Measurements from ENCODE around the gene FCER1G.
A peak's percentile ranks its signal among the peaks of the same experiment; 100 is the strongest.
"Not testable (repeated sequence)": the region's sequence is repeated elsewhere in the genome, so short reads cannot be mapped to it uniquely, and the experiment has no call there.

The FCER1G gene

GRCh38 chr1:161229896-161230295 is 14.8 kb downstream of the FCER1G start:
- DNase-seq (ENCODE audit: low spot score), result peak; percentile 70

GRCh38 chr1:161230762-161231161 is 15.7 kb downstream of the FCER1G start:
- DNase-seq (ENCODE audit: low spot score), result no peak

- no peak for DNase-seq (ENCODE audit: low spot score)
These were observed 18.0 kb downstream of the FCER1G start for GRCh38 chr1:161233102-161233501.

- DNase-seq (ENCODE audit: low spot score), result no peak
These were observed 21.1 kb downstream of the FCER1G start for GRCh38 chr1:161235957-161236775.

GRCh38 chr1:161238039-161238473 is 23.0 kb downstream of the FCER1G start, which contains the start of gene NR1I3:
NR1I3 (minus strand) TSS chr1:161238203; CDS start chr1:161236565, 1,638 bp downstream.
- DNase-seq (ENCODE audit: low spot score), result no peak

- no peak for DNase-seq (ENCODE audit: low spot score)
These were observed 26.6 kb downstream of the FCER1G start for GRCh38 chr1:161241682-161242081.

- DNase-seq (ENCODE audit: low spot score), result no peak
These were observed 27.2 kb downstream of the FCER1G start for GRCh38 chr1:161242313-161242712.

- no peak for DNase-seq (ENCODE audit: low spot score)
These were observed 29.8 kb downstream of the FCER1G start for GRCh38 chr1:161244888-161245287.

GRCh38 chr1:161250100-161250499 is 35.0 kb downstream of the FCER1G start:
- DNase-seq (ENCODE audit: low spot score), result not testable (repeated sequence)

GRCh38 chr1:161250829-161251228 is 35.7 kb downstream of the FCER1G start:
- DNase-seq (ENCODE audit: low spot score), result no peak

GRCh38 chr1:161251579-161251978 is 36.5 kb downstream of the FCER1G start:
- DNase-seq (ENCODE audit: low spot score), result no peak

- DNase-seq (ENCODE audit: low spot score), result not testable (repeated sequence)
These were observed 40.2 kb downstream of the FCER1G start for GRCh38 chr1:161255302-161255701.

- DNase-seq (ENCODE audit: low spot score), result not testable (repeated sequence)
These were observed 40.9 kb downstream of the FCER1G start for GRCh38 chr1:161255955-161256520.

GRCh38 chr1:161257109-161257508 is 42.0 kb downstream of the FCER1G start:
- DNase-seq (ENCODE audit: low spot score), result not testable (repeated sequence)

GRCh38 chr1:161258439-161259344 is 43.6 kb downstream of the FCER1G start, which contains the start of gene PCP4L1:
PCP4L1 (plus strand) TSS chr1:161258745; CDS start chr1:161258975, 230 bp downstream.
- DNase-seq (ENCODE audit: low spot score), result no peak

GRCh38 chr1:161259345-161259702 is 44.2 kb downstream of the FCER1G start:
- DNase-seq (ENCODE audit: low spot score), result no peak

GRCh38 chr1:161259765-161260164 is 44.7 kb downstream of the FCER1G start:
- no peak for DNase-seq (ENCODE audit: low spot score)

- DNase-seq (ENCODE audit: low spot score), result peak; percentile 71
These were observed 45.5 kb downstream of the FCER1G start for GRCh38 chr1:161260376-161261260.

GRCh38 chr1:161261261-161262235 is 46.5 kb downstream of the FCER1G start:
- DNase-seq (ENCODE audit: low spot score), result no peak

GRCh38 chr1:161265305-161265704 is 50.2 kb downstream of the FCER1G start:
- no peak for DNase-seq (ENCODE audit: low spot score)

Measured in D341Med (cell line).